Measurements from ENCODE around the gene PTK7.

- no peak for TF ChIP-seq EZH2 (IDR thresholded peaks at IDR 0.05; ENCODE audit: borderline replicate concordance, low read depth, low read length, severe bottlenecking)
- no peak for TF ChIP-seq POLR2A (IDR thresholded peaks at IDR 0.05; ENCODE audit: low read depth, low read length)
- no peak for TF ChIP-seq CTCF (IDR thresholded peaks at IDR 0.05; ENCODE audit: extremely low read depth in 1 of 2, insufficient read depth in 1 of 2, low read depth in 1 of 2, low read length in 2 of 2)
- TF ChIP-seq FOS (IDR thresholded peaks at IDR 0.05; ENCODE audit: borderline replicate concordance, insufficient read depth, low read length) = no peak
- no peak for TF ChIP-seq JUN (IDR thresholded peaks at IDR 0.05; ENCODE audit: borderline replicate concordance, insufficient read depth, insufficient read length, low read depth)
- TF ChIP-seq POLR2AphosphoS5 (IDR thresholded peaks at IDR 0.05; ENCODE audit: insufficient read depth, low read depth, low read length) = no peak
- no peak for TF ChIP-seq MAX (IDR thresholded peaks at IDR 0.05; ENCODE audit: insufficient read depth, insufficient read length)
These were observed 4.9 kb downstream of the PTK7 start for GRCh38 chr6:43081043-43081442.
